Gastroesophageal sphincter (tissue), 3 donors: ENCODE data around the gene ZNF664.

Experiments
- EP300 ChIP-seq: sonication (generic); formaldehyde crosslinking; IDR thresholded peaks from one replicate; pipeline ENCODE4 v1.6.1; 2017; ENCODE audit warnings: antibody characterized with exemption, mild to moderate bottlenecking
- POLR2A ChIP-seq, 2 donors: fragments of 450-650 bp; IDR thresholded peaks; one replicate each; pipeline ENCODE4 v1.6.1; 2017; ENCODE audit warnings: antibody characterized with exemption in 2 of 2, mild to moderate bottlenecking in 2 of 2, moderate library complexity in 1 of 2
- POLR2AphosphoS5 ChIP-seq: sonication (generic); formaldehyde crosslinking; IDR thresholded peaks from one replicate; pipeline ENCODE4 v1.6.1; 2017; ENCODE audit warnings: antibody characterized with exemption
- TF ChIP-seq, protein P1 (sequence below), 4 experiments: fragments of 200-600 bp in 2 of 4; fragments of 450-650 bp in 2 of 4; sonication (generic) in 1 of 4; IDR thresholded peaks; one replicate each; pipeline ENCODE4 v1.5.1; 2017 to 2019; ENCODE audit warnings: antibody characterized with exemption in 4 of 4, mild to moderate bottlenecking in 2 of 4, moderate library complexity in 2 of 4

DNA sequence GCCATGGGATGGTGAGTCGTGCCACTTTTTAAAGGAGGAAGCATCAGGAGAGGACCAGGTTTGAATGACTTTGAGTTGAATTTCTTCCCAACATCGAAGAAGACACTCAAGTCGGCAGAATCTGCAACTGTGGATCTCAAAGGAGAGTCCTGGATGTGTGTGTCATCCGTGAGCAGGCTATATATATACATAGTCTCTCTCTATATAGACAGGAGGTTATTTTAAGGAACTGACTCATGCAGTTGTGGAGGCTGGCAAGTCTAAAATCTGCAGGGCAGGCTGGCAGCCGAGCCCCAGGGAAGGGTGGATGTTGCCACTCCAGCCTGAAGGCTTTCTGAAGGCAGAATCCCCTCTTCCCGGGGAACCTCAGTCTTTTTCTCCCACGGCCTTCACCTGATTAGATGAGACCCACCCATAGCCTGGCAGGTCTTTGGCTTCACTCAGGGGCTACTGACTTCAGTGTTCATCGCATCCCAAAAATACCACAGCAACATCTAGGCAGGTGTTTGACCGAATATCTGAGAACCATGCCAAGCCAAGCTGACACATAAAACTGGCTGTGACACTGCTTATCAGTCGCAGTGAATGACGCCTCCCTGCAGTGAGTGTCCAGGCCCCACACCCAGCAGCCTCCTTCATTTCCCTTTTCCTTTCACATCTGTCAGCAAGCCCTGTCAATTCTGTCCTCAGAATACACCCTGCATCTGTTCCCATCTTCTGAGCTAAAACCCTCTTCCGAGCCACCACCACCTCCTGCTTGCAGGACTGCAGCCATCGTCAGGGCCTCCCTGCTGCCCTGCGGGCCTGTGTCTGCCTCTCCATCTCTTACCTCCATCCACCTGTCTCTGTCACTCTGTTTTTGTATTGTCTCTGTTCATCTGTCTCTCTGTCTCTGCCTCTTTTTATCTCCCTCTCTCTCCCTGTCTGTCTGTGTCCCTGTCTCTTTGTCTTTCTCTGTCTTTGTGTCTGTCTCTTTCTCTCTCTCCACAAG, 54.0 kb downstream of the ZNF664 start:
- TF ChIP-seq, protein P1, sequence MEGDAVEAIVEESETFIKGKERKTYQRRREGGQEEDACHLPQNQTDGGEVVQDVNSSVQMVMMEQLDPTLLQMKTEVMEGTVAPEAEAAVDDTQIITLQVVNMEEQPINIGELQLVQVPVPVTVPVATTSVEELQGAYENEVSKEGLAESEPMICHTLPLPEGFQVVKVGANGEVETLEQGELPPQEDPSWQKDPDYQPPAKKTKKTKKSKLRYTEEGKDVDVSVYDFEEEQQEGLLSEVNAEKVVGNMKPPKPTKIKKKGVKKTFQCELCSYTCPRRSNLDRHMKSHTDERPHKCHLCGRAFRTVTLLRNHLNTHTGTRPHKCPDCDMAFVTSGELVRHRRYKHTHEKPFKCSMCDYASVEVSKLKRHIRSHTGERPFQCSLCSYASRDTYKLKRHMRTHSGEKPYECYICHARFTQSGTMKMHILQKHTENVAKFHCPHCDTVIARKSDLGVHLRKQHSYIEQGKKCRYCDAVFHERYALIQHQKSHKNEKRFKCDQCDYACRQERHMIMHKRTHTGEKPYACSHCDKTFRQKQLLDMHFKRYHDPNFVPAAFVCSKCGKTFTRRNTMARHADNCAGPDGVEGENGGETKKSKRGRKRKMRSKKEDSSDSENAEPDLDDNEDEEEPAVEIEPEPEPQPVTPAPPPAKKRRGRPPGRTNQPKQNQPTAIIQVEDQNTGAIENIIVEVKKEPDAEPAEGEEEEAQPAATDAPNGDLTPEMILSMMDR (IDR thresholded peaks at IDR 0.05): no peak
- TF ChIP-seq EP300 (no peak), POLR2A (IDR thresholded peaks at IDR 0.05) (no peak), POLR2AphosphoS5 (no peak)
